Astrocyte (in vitro differentiated cells and primary cell): Measurements from ENCODE around the gene CMYA5. TPM values are rescaled to one million over a fixed set of nuclear protein-coding genes. Genes with fewer than 3 reads are reported as not detected.

Source experiments
- DNase-seq: peaks from one replicate; pipeline ENCODE4 v3.0.0-alpha.2; 2010; ENCODE audit warnings: low read depth
- FAIRE-seq: peaks from 2 replicates; lab custom pipeline; 2011; peaks lifted over from hg19 to GRCh38; lab: Jason Lieb, UNC
- H2AFZ ChIP-seq: 2 replicates; pipeline ENCODE4 v1.6.0; 2012; ENCODE audit warnings: low read depth, low read length, inconsistent platforms
- H3K27ac ChIP-seq: 2 replicates; pipeline ENCODE4 v1.5.1; 2011; ENCODE audit warnings: low read depth, low read length, inconsistent platforms
- H3K27me3 ChIP-seq: 2 replicates; pipeline ENCODE4 v1.6.0; 2011; ENCODE audit warnings: low read length, inconsistent platforms; ENCODE audit not compliant: insufficient read depth
- H3K36me3 ChIP-seq: 2 replicates; pipeline ENCODE4 v1.5.1; 2011; ENCODE audit warnings: low read length, inconsistent platforms; ENCODE audit not compliant: insufficient read depth
- H3K4me1 ChIP-seq: 2 replicates; pipeline ENCODE4 v1.5.1; 2011; ENCODE audit warnings: low read length, inconsistent platforms; ENCODE audit not compliant: insufficient read depth
- H3K4me2 ChIP-seq: 2 replicates; pipeline ENCODE4 v1.6.0; 2012; ENCODE audit warnings: low read length, inconsistent platforms
- H3K4me3 ChIP-seq: 2 replicates; pipeline ENCODE4 v1.5.1; 2011; ENCODE audit warnings: low read depth, mild to moderate bottlenecking, low read length, inconsistent platforms; ENCODE audit not compliant: insufficient read depth
- H3K79me2 ChIP-seq: 2 replicates; pipeline ENCODE4 v1.6.0; 2012; ENCODE audit warnings: mild to moderate bottlenecking, low read length, inconsistent platforms; ENCODE audit not compliant: insufficient read depth
- H3K9ac ChIP-seq: 2 replicates; pipeline ENCODE4 v1.6.0; 2012; ENCODE audit warnings: mild to moderate bottlenecking, low read length, inconsistent platforms
- H3K9me3 ChIP-seq: 2 replicates; pipeline ENCODE4 v1.5.1; 2012; ENCODE audit warnings: low read depth, mild to moderate bottlenecking, low read length, inconsistent platforms; ENCODE audit not compliant: insufficient read depth
- H4K20me1 ChIP-seq: 2 replicates; pipeline ENCODE4 v1.6.0; 2012; ENCODE audit warnings: low read length, inconsistent platforms; ENCODE audit not compliant: insufficient read depth
- H3K27ac Mint-ChIP-seq: one replicate; pipeline ENCODE4 v1.8.0; 2021; ENCODE audit warnings: mild to moderate bottlenecking, mixed read lengths; ENCODE audit not compliant: unreplicated experiment
- H3K27me3 Mint-ChIP-seq: one replicate; pipeline ENCODE4 v1.8.0; 2021; ENCODE audit warnings: low read depth, mixed read lengths; ENCODE audit not compliant: unreplicated experiment
- H3K36me3 Mint-ChIP-seq: one replicate; pipeline ENCODE4 v1.8.0; 2021; ENCODE audit warnings: low read depth, mixed read lengths; ENCODE audit not compliant: unreplicated experiment
- H3K4me1 Mint-ChIP-seq: one replicate; pipeline ENCODE4 v1.8.0; 2021; ENCODE audit warnings: low read depth, mixed read lengths; ENCODE audit not compliant: unreplicated experiment
- H3K4me3 Mint-ChIP-seq: one replicate; pipeline ENCODE4 v1.8.0; 2021; ENCODE audit warnings: mild to moderate bottlenecking, moderate library complexity, mixed read lengths; ENCODE audit not compliant: unreplicated experiment
- H3K9me3 Mint-ChIP-seq: one replicate; pipeline ENCODE4 v1.8.0; 2021; ENCODE audit warnings: mild to moderate bottlenecking, mixed read lengths; ENCODE audit not compliant: unreplicated experiment
- EZH2 ChIP-seq: IDR thresholded peaks from 2 replicates; pipeline ENCODE4 v1.6.1; 2012; ENCODE audit warnings: mild to moderate bottlenecking, low read length, inconsistent platforms; ENCODE audit not compliant: insufficient read depth
- total RNA-seq: library from RNA; stranded (reverse); gene quantifications from 2 replicates; pipeline ENCODE4 v1.2.1, GENCODE V29; 2021
- TF ChIP-seq, protein P1 (sequence below): IDR thresholded peaks from 2 replicates; pipeline ENCODE4 v1.5.1; 2011; ENCODE audit warnings: low read depth, mild to moderate bottlenecking, inconsistent platforms, low read length, moderate library complexity; ENCODE audit not compliant: insufficient read depth

Gene CMYA5
- total RNA-seq, 1 donor from 2014 or later: 1.2 TPM

DNA sequence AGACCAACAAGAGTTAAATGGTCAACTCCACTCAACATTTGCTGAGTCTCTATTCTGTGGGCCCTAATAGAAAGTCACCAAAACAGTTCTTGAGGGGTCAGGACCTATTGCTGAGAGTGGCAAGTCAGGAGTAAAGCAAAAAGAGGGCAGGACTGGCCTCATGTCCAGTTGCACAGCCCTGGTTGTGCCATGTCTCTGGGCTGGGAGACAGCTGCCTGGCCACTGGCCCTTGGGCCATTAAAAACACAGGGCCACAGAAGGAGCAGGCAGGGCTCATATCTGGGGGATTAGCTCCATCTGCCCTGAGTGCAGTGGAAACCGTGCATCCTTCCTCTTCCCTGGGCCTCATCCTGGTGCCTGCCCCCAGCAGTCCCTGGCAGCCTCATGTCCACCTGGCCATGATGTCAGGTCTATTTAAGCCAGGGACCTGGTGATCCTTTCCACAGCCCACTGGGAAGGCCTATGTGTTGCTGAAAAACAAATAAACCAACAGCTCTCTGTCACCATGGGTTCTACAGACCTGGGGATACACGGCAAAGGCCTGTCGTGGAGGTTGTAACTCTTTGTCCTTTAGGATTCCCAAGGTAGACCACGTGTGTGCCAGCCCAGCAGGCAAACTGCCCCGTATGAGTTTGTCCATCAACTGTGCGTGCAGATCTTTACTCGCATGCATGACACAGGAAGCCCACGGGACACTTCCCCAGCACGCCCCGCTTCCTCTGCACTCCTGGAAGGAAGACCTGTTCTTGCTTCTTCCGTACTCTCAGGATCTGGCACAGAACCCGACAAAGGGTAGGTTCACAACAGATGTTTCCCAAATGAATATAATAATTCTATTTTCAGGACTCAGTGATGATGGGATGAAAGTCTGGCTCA, 152.6 kb downstream of the CMYA5 start:
- DNase-seq: no peak
- Mint-ChIP-seq H3K27ac (no peak overlapping the region), H3K27me3 (peaks cover 4% of the 10 kb centered on the region), H3K4me1 (peaks cover 21% of the 10 kb centered on the region), H3K4me3 (no peak overlapping the region), H3K36me3 (no peaks in the 10 kb centered on the region), H3K9me3 (peaks cover 4% of the 10 kb centered on the region)
- Histone ChIP-seq H3K27ac (no peak overlapping the region), H3K4me3 (no peak overlapping the region), H3K27me3 (peaks cover 2% of the 10 kb centered on the region), H3K9me3 (no peaks in the 10 kb centered on the region), H3K4me2 (no peak overlapping the region), H2AFZ (no peak overlapping the region), H3K4me1 (peaks cover 14% of the 10 kb centered on the region), H4K20me1 (no peaks in the 10 kb centered on the region), H3K9ac (no peak overlapping the region), H3K79me2 (no peaks in the 10 kb centered on the region), H3K36me3 (no peaks in the 10 kb centered on the region)
- TF ChIP-seq, protein P1, sequence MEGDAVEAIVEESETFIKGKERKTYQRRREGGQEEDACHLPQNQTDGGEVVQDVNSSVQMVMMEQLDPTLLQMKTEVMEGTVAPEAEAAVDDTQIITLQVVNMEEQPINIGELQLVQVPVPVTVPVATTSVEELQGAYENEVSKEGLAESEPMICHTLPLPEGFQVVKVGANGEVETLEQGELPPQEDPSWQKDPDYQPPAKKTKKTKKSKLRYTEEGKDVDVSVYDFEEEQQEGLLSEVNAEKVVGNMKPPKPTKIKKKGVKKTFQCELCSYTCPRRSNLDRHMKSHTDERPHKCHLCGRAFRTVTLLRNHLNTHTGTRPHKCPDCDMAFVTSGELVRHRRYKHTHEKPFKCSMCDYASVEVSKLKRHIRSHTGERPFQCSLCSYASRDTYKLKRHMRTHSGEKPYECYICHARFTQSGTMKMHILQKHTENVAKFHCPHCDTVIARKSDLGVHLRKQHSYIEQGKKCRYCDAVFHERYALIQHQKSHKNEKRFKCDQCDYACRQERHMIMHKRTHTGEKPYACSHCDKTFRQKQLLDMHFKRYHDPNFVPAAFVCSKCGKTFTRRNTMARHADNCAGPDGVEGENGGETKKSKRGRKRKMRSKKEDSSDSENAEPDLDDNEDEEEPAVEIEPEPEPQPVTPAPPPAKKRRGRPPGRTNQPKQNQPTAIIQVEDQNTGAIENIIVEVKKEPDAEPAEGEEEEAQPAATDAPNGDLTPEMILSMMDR: no peak
- no peak for TF ChIP-seq EZH2
- FAIRE-seq: no peak

DNA sequence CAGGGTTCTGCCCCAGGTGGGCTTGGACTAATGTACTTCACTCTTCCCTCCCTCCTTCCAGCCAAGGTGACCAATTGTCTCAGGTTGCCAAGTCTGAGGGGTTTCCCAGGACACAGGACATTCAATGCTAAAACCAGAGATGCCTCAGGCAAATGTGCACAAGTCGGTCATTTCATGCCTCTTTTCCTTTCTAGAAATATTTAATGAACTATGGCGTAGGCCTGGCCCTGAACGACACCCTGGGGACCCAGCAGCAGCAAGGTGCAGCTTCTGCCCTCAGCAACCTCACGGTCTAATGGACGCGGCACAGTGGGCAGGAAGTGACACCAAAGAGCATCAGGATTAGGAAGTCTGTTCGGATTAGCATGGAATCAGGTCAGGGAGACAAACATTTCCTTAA, 153.4 kb downstream of the CMYA5 start:
- no peak overlapping the region for H3K4me3 ChIP-seq
- H3K9me3 Mint-ChIP-seq: peaks cover 4% of the 10 kb centered on the region
- H4K20me1 ChIP-seq: no peaks in the 10 kb centered on the region
- H3K4me2 ChIP-seq: no peak overlapping the region
- no peak overlapping the region for H3K27ac ChIP-seq
- H3K36me3 Mint-ChIP-seq: no peaks in the 10 kb centered on the region
- TF ChIP-seq, protein P1: no peak
- no peak for TF ChIP-seq EZH2
- H3K4me3 Mint-ChIP-seq: no peak overlapping the region
- peaks cover 2% of the 10 kb centered on the region for H3K27me3 ChIP-seq
- H3K79me2 ChIP-seq: no peaks in the 10 kb centered on the region
- FAIRE-seq (no peak), DNase-seq (no peak)
- H3K4me1 ChIP-seq: peaks cover 14% of the 10 kb centered on the region
- H3K27me3 Mint-ChIP-seq: peaks cover 4% of the 10 kb centered on the region
- no peaks in the 10 kb centered on the region for H3K9me3 ChIP-seq
- H3K4me1 Mint-ChIP-seq: peaks cover 21% of the 10 kb centered on the region
- H3K9ac ChIP-seq: no peak overlapping the region
- no peaks in the 10 kb centered on the region for H3K36me3 ChIP-seq
- H3K27ac Mint-ChIP-seq: no peak overlapping the region
- no peak overlapping the region for H2AFZ ChIP-seq
